ENCODE measurements around the gene B4GALNT2.
A peak's percentile ranks its signal among the peaks of the same experiment; 100 is the strongest.

Gene B4GALNT2

DNA sequence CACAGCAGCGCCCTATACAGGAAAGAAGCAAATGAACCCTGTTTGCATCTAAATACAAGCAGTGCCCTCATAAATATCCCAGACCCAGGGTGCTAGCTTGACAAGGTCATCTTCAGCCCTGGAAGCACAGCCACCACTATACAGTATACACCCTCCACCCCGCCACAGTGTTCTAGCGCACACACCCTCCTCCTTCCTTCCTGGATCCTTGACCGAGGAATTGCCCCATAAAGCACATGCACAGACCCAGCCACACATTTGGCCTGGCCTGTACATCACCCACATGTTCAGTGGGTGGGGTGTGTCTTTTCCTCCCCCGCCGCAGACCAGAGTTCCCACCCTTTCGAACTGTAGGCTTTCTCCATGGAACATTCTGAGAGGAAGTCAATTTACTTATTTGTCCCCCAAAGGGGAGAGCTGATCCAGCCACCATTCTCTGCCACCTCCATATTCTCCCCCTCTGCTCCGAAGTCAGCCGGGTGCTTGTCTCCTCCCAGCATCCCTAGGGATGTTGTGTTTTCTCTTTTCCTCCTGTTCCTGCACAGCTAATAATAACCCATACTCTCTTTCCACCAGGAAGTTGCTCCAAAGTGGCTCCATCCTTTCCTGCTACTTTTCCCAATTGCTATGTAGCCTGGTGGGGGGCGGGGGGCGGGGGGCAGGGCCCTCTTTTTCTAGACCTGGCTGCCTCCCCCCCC, 84.5 kb downstream of the B4GALNT2 start:
- Mint-ChIP-seq H3K4me1 (peaks cover 82% of the 10 kb centered on the region), H3K27ac (peak overlapping the region; percentile 78), H3K4me3 (no peak overlapping the region), H3K9me3 (no peaks in the 10 kb centered on the region), H3K36me3 (peaks cover 59% of the 10 kb centered on the region), H3K27me3 (no peaks in the 10 kb centered on the region)
- DNase-seq = no peak
- CTCF ChIA-PET = interaction anchor here (2.1 kb wide), 1 partner anchor 9 kb away, joined by 8 read pairs; no protein-coding TSS in a partner anchor

DNA sequence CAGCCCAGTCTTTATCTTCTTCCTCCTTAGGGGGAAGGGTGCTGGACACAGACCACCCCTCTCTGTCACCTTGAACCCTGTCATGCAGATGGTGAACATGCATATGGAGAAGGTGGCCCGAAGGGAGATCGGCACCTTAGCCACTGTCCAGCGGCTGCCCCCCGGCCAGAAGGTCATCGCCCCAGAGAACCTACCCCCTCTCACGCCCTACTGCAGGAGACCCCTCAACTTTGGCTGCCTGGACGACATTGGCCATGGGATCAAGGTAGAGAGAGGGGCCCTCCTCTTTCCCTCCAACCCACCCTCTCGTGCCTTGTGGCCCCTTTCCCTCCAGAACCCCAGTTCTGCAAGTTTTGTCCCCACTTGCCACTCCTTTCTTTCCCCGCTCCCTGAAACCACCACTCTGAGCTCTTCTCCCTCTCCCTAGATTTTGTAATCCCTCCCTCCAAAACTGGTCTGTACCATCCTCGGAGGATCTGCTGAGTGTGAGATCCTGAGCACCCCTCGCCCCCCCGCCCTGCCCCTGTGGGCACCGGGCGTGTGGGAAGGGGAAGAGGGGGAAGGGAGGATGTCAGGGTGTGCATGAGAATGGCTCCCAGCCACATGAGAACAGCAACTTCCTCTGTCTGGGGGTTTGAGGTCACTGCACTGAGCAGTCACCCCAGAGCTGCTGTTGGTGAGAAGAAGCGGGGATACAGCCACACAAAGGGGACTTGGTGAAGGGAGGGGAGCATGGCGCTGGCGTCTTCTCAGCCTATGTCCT, 85.3 kb downstream of the B4GALNT2 start:
- Mint-ChIP-seq H3K36me3 (peaks cover 63% of the 10 kb centered on the region), H3K27me3 (peaks cover 4% of the 10 kb centered on the region), H3K9me3 (no peaks in the 10 kb centered on the region), H3K27ac (peak overlapping the region; percentile 96), H3K4me3 (peak overlapping the region; percentile 68), H3K4me1 (peaks cover 81% of the 10 kb centered on the region)
- DNase-seq = peak; percentile 83
- CTCF ChIA-PET = interaction anchor here (1.2 to 2.1 kb wide), 2 partner anchors 8 to 27 kb away, joined by 4 to 8 read pairs; no protein-coding TSS in a partner anchor

DNA sequence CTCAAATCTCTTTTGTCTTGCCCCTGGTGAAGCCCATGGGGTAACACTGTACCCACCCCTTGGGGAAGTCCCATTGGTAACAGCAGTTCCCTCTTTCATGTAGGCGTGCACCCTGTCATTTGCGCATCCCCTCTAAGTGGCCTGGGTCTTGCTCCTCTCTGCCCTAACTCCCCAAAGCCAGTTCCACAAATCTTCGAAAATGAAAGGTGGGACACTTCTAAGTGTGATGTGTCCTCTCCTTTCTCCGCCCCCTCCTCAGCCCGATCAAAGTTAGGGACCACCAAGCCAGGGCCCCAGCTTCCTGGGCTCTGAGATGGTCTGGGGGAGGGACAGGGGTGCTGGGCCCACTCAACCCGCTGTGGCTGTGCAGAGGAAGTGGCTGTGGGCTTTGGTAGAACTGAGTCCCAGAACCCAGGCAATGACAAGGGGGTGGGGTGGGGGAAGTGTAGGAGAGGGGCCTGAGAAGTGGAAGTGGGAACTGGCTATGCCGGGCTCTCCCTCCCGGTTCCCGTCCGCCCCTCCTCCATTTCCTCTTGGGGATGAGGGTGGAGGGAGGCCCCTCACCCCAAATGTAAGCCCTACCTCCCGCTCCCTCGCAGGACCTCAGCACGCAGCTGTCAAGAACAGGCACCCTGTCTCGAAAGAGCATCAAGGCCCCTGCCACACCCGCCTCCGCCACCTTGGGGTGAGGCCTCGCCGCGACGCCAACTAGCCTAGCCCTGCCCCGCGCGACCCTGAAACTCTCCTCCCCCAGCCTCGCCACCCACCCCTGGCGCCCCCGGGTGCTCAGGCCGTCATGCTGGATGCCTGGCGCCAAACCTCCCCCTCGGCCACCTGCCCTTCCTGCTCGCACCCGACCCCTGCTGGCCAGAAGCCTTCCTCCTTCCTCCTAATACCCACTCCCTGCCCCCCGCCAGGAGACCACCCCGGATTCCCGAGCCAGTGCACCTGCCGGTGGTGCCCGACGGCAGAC, 86.7 kb downstream of the B4GALNT2 start:
- peaks cover 18% of the 10 kb centered on the region for H3K27me3 Mint-ChIP-seq
- H3K4me3 Mint-ChIP-seq = peak overlapping the region; percentile 31
- no peaks in the 10 kb centered on the region for H3K9me3 Mint-ChIP-seq
- H3K36me3 Mint-ChIP-seq = peaks cover 61% of the 10 kb centered on the region
- CTCF ChIA-PET = interaction anchor here (1.2 kb wide), 1 partner anchor 29 kb away, joined by 4 read pairs; no protein-coding TSS in a partner anchor
- H3K4me1 Mint-ChIP-seq = peaks cover 81% of the 10 kb centered on the region
- DNase-seq = peak; percentile 63
- peak overlapping the region; percentile 96 for H3K27ac Mint-ChIP-seq

DNA sequence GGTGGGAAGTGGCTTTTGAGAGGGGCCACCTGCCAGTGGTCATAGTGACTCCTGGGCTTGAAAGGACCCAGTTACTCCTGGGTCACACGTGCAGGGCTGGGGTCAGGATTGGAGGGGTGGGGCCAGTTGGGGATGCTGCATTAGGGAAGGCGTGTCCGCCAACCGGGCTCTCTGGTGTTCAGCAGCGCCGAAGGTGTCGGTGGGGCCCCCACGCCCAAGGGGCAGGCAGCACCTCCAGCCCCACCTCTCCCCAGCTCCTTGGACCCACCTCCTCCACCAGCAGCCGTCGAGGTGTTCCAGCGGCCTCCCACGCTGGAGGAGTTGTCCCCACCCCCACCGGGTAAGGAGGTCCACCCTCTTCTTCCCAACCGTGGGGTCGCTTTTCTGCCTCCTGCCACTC, 87.4 kb downstream of the B4GALNT2 start:
- H3K27ac Mint-ChIP-seq = no peak overlapping the region
- peaks cover 82% of the 10 kb centered on the region for H3K4me1 Mint-ChIP-seq
- no peaks in the 10 kb centered on the region for H3K9me3 Mint-ChIP-seq
- H3K27me3 Mint-ChIP-seq = peaks cover 26% of the 10 kb centered on the region
- H3K36me3 Mint-ChIP-seq = peaks cover 58% of the 10 kb centered on the region
- no peak for DNase-seq
- CTCF ChIA-PET = no interaction called here
- H3K4me3 Mint-ChIP-seq = no peak overlapping the region

DNA sequence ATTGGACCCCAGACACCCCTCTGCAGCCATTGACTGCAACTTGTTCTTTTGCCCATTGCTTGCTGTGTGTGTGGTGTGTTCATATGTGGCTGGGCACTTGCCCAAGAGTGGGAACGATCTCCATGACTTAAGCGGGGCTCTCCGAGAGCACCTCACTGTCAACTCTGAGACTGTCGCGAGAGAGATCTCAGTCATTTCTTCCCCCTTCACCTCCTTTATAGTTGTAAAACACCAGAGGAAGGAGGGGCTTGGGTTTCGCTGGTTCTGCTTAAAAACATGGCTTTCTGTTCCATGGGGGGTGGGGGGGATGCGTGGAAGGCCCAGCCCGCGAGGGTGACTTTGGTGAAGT, 90.6 kb downstream of the B4GALNT2 start:
- peaks cover 65% of the 10 kb centered on the region for H3K4me1 Mint-ChIP-seq
- CTCF ChIA-PET = interaction anchor here (1.7 to 2.3 kb wide), 2 partner anchors 11 to 31 kb away, joined by 7 to 13 read pairs; no protein-coding TSS in a partner anchor
- H3K36me3 Mint-ChIP-seq = peaks cover 44% of the 10 kb centered on the region
- H3K9me3 Mint-ChIP-seq = no peaks in the 10 kb centered on the region
- DNase-seq = no peak
- H3K27ac Mint-ChIP-seq = no peak overlapping the region
- peak overlapping the region; percentile 36 for H3K4me3 Mint-ChIP-seq
- H3K27me3 Mint-ChIP-seq = peaks cover 50% of the 10 kb centered on the region

DNA sequence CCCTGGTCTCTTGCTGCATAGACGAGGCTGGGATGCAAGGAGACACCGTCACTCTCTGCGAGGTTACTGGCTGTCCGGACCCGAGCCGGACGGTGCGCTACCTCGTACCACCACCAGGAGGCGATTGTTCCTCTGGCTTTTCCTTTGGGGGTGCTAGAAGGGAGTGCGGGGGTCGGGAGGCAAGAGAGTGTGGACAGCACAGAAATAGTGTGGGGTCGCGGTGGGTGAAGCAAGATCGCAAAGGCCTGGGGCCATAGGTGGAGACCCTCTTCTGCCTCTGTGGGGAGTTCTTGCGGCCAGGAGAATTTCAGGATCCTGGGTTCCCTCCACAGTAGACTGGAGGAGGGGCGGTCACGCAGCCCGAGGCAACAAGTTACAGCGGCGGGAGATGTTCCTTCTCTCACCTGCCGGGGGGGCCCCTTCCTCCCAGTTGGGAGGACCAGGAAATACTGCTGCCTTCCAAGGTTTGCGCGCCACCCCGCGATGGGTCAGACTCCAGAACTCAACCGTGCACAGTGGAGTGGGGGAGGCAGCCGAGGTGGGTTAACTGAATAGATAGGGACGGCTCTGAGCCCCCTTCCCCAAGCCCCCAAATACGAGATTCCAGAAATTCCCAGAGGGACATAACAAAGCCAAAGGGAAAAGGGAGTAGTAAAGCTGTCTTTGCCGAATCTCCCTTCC, 91.1 kb downstream of the B4GALNT2 start:
- DNase-seq = peak; percentile 74

DNA sequence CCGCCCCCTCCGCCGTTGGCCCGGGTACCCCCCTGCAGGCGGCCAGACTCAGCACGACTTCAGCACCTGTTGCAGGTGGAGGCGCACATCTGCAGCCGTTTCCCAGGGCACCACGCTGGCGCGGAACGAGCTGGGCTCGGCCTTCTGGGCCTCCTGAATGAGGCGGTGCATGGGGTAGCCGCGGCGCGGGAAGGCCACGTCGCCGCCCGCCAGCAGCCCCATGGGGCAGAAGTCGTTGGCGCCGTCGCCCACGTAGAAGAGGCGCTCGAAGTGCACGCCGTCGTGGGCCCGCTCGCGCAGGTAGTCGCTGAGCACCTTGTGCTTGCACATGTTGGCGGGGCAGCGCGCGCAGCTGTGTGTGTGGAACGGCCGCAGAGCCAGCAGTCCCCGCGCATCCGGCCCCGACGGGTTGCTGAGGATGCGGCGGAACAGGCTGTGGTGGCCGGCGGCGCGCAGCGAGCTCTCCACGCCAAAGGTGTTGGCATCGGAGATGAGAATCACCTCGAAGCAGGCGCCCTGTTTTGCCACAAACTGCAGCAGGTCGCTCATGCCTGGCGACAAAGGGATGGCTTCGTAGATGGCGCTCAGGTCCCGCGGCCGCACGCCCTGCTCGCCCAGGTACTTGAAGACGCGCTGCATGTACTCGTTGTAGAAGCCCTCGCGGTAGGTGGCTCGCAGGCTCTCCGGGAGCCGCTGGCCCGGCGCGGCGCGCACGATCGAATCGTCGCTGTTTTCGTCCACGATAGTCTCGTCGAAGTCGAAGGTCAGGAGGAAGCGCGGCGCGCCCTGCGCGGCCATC, 91.8 kb downstream of the B4GALNT2 start:
- Mint-ChIP-seq H3K9me3 (no peaks in the 10 kb centered on the region), H3K4me1 (peaks cover 52% of the 10 kb centered on the region), H3K27ac (no peak overlapping the region), H3K27me3 (peaks cover 60% of the 10 kb centered on the region), H3K36me3 (peaks cover 36% of the 10 kb centered on the region), H3K4me3 (peak overlapping the region; percentile 44)
- CTCF ChIA-PET = interaction anchor here (0.7 to 4.8 kb wide), 8 partner anchors 9 to 43 kb away, joined by 3 to 96 read pairs (median 4); partner anchors contain the start of genes ABI3 and GNGT2
- DNase-seq = peak; percentile 75

More for the DNA sequence above, 91.1 kb downstream of the B4GALNT2 start:
- Mint-ChIP-seq H3K27me3 (peaks cover 52% of the 10 kb centered on the region), H3K27ac (no peak overlapping the region), H3K4me3 (peak overlapping the region; percentile 36), H3K9me3 (no peaks in the 10 kb centered on the region), H3K36me3 (peaks cover 41% of the 10 kb centered on the region), H3K4me1 (peaks cover 59% of the 10 kb centered on the region)
- CTCF ChIA-PET = interaction anchor here (0.7 to 4.8 kb wide), 7 partner anchors 8 to 43 kb away, joined by 3 to 96 read pairs (median 5); partner anchors contain the start of genes ABI3 and GNGT2

DNA sequence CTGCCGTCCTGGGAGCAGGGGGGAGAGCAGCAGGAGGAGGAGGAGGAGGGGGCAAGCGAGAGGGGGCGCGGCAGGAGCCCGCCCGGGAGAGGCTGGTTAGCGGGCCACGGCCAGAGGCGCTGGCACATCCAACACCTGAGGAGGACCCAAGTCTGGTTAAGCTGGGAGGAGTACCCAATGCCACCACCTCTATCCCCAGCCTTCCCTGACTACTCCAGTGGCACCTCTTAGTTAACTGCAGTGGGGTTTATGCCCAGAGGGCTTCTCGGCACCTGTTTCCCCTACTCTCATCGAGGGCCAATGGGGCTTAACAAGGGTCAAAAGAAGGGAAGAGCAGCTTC, 92.4 kb downstream of the B4GALNT2 start:
- H3K27ac Mint-ChIP-seq = no peak overlapping the region
- H3K27me3 Mint-ChIP-seq = peaks cover 66% of the 10 kb centered on the region
- peaks cover 50% of the 10 kb centered on the region for H3K4me1 Mint-ChIP-seq
- H3K4me3 Mint-ChIP-seq = peak overlapping the region; percentile 44
- DNase-seq = no peak
- H3K36me3 Mint-ChIP-seq = peaks cover 30% of the 10 kb centered on the region
- H3K9me3 Mint-ChIP-seq = no peaks in the 10 kb centered on the region
- CTCF ChIA-PET = interaction anchor here (0.9 to 4.8 kb wide), 7 partner anchors 8 to 44 kb away, joined by 4 to 96 read pairs (median 8); partner anchors contain the start of genes ABI3 and GNGT2

DNA sequence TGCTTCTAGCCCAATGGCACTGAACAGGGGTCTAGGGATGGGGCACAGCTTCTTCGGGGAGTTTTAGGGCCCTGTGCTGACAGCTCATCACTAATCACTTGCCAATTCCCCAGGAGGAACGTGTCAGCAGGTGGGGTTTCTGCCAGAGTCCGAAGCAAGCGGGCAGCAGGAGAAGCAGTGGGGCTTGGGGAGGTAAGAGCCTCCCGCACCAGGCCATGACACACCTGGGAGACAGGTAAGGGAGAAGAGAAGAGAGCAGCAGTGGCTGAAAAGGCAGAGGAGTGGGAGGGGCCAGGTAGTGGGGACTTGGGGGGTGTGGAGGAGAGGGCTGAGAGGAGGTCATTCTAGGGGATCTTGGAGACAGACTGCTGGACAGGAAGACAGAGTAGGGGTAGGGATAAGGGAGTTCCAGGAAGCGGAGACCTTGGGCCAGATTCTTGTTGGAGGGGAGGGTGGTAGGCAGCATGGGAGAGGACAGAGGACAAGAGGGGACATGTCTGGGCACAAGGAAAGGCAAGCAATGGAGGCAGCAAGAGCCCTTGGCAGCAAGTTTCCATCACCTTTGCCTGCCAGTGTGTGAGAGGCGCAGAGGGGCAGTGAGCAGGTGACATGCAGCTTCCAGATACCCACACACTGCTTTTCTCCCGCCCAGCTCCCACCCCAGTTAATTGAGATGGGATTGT, 93.1 kb downstream of the B4GALNT2 start:
- Mint-ChIP-seq H3K27ac (peak overlapping the region; percentile 74), H3K4me1 (peaks cover 45% of the 10 kb centered on the region), H3K36me3 (peaks cover 26% of the 10 kb centered on the region), H3K4me3 (no peak overlapping the region), H3K27me3 (peaks cover 73% of the 10 kb centered on the region), H3K9me3 (no peaks in the 10 kb centered on the region)
- no peak for DNase-seq
- CTCF ChIA-PET = interaction anchor here (0.9 to 4.8 kb wide), 11 partner anchors 9 to 174 kb away, joined by 3 to 96 read pairs (median 9); no protein-coding TSS in a partner anchor
